Measurements from ENCODE around the gene PTPRC. TPM values are rescaled to one million over a fixed set of nuclear protein-coding genes. Genes with fewer than 3 reads are reported as not detected.

PTPRC gene
- total and polyA plus RNA-seq, 12 donors = 1.0 to 62.7 (median 5.3) TPM

GRCh38 chr1:198681252-198681651, 42.4 kb downstream of the PTPRC start:
- WGBS, 2 donors = 49 to 55% methylated on average over 1 of the region's 1 CpG
- no peaks in the 10 kb centered on the region for H3K9me3 ChIP-seq
- H3K27ac ChIP-seq = peak overlapping the region in 2 of 10 donors; percentile 37 to 91
- peaks cover 0 to 92% (median 0%) of the 10 kb centered on the region in 9 donors for H3K4me1 ChIP-seq
- TF ChIP-seq CTCF (IDR thresholded peaks at IDR 0.05) = no peak
- H3K36me3 ChIP-seq = peaks cover 0 to 5% (median 0%) of the 10 kb centered on the region in 9 donors
- intact Hi-C loops (cut with DNase I) = no loop called here
- ATAC-seq (no peak), DNase-seq (no peak)
- peak overlapping the region in 1 of 10 donors; percentile 5 for H3K4me3 ChIP-seq
- H3K27me3 ChIP-seq = peaks cover 0 to 4% (median 0%) of the 10 kb centered on the region in 7 donors

- H3K27ac ChIP-seq = peak overlapping the region in 6 of 10 donors; percentile 4 to 91 (median 26)
- peak in 7 of 8 donors; percentile 74 to 91 (median 83) for ATAC-seq
- WGBS, 2 donors = 32 to 33% methylated on average over 7 of the region's 7 CpGs
- H3K36me3 ChIP-seq = peaks cover 0 to 5% (median 0%) of the 10 kb centered on the region in 9 donors
- H3K4me3 ChIP-seq = peak overlapping the region in 1 of 10 donors; percentile 20
- H3K9me3 ChIP-seq = no peaks in the 10 kb centered on the region
- H3K27me3 ChIP-seq = peaks cover 0 to 4% (median 0%) of the 10 kb centered on the region in 7 donors
- TF ChIP-seq CTCF (IDR thresholded peaks at IDR 0.05) = no peak
- peak in 1 of 2 donors; percentile 51 for DNase-seq
- intact Hi-C loops (cut with DNase I) = no loop called here
- peaks cover 0 to 92% (median 0%) of the 10 kb centered on the region in 9 donors for H3K4me1 ChIP-seq
Measured at GRCh38 chr1:198681831-198682759, 43.3 kb downstream of the PTPRC start.

GRCh38 chr1:198682850-198683249, 44.0 kb downstream of the PTPRC start:
- WGBS, 2 donors = 72 to 85% methylated on average over 2 of the region's 2 CpGs
- H3K36me3 ChIP-seq = peaks cover 0 to 5% (median 0%) of the 10 kb centered on the region in 9 donors
- H3K27ac ChIP-seq = peak overlapping the region in 4 of 10 donors; percentile 4 to 91 (median 40)
- peak overlapping the region in 1 of 10 donors; percentile 20 for H3K4me3 ChIP-seq
- no peak for TF ChIP-seq CTCF (IDR thresholded peaks at IDR 0.05)
- DNase-seq (no peak), ATAC-seq (no peak)
- intact Hi-C loops (cut with DNase I) = no loop called here
- no peaks in the 10 kb centered on the region for H3K9me3 ChIP-seq
- H3K4me1 ChIP-seq = peaks cover 0 to 86% (median 0%) of the 10 kb centered on the region in 9 donors
- peaks cover 0 to 4% (median 0%) of the 10 kb centered on the region in 7 donors for H3K27me3 ChIP-seq

- WGBS, 2 donors = 88 to 92% methylated on average over 2 of the region's 2 CpGs
- intact Hi-C loops (cut with DNase I) = no loop called here
Measured at GRCh38 chr1:198683449-198683848, 44.6 kb downstream of the PTPRC start.

More at GRCh38 chr1:198683449-198683848, 44.6 kb downstream of the PTPRC start:
- H3K4me1 ChIP-seq = peaks cover 0 to 84% (median 0%) of the 10 kb centered on the region in 9 donors
- H3K36me3 ChIP-seq = peaks cover 0 to 5% (median 0%) of the 10 kb centered on the region in 9 donors
- H3K27me3 ChIP-seq = peaks cover 0 to 4% (median 0%) of the 10 kb centered on the region in 7 donors
- DNase-seq (no peak), ATAC-seq (no peak)
- TF ChIP-seq CTCF (IDR thresholded peaks at IDR 0.05) = no peak
- H3K27ac ChIP-seq = peak overlapping the region in 2 of 10 donors; percentile 30 to 91
- no peak overlapping the region for H3K4me3 ChIP-seq
- no peaks in the 10 kb centered on the region for H3K9me3 ChIP-seq

Data from heart right ventricle (tissue), 16 donors.